ENCODE data around the gene CHCHD6.

Gene CHCHD6

GRCh38 chr3:126826693-126827092 is 122.7 kb downstream of the CHCHD6 start:
- DNase-seq (ENCODE audit: low read depth in 2 of 2): no peak

- no peak for DNase-seq (ENCODE audit: low read depth in 2 of 2)
These were observed 123.1 kb downstream of the CHCHD6 start for GRCh38 chr3:126827121-126827520.

- DNase-seq (ENCODE audit: low read depth in 2 of 2): no peak
These were observed 124.3 kb downstream of the CHCHD6 start for GRCh38 chr3:126828306-126828705.

- DNase-seq (ENCODE audit: low read depth in 2 of 2): no peak
These were observed 128.9 kb downstream of the CHCHD6 start for GRCh38 chr3:126832933-126833332.

GRCh38 chr3:126834596-126835471 is 130.8 kb downstream of the CHCHD6 start:
- DNase-seq (ENCODE audit: low read depth in 2 of 2): no peak

GRCh38 chr3:126835472-126836219 is 131.6 kb downstream of the CHCHD6 start:
- no peak for DNase-seq (ENCODE audit: low read depth in 2 of 2)

GRCh38 chr3:126836220-126836860 is 132.3 kb downstream of the CHCHD6 start:
- no peak for DNase-seq (ENCODE audit: low read depth in 2 of 2)

- DNase-seq (ENCODE audit: low read depth in 2 of 2): no peak
These were observed 133.7 kb downstream of the CHCHD6 start for GRCh38 chr3:126837773-126838172.

- no peak for DNase-seq (ENCODE audit: low read depth in 2 of 2)
These were observed 142.1 kb downstream of the CHCHD6 start for GRCh38 chr3:126845920-126846715.

GRCh38 chr3:126847061-126847460 is 143.0 kb downstream of the CHCHD6 start:
- DNase-seq (ENCODE audit: low read depth in 2 of 2): no peak

GRCh38 chr3:126848991-126849390 is 145.0 kb downstream of the CHCHD6 start:
- DNase-seq (ENCODE audit: low read depth in 2 of 2): no peak

- no peak for DNase-seq (ENCODE audit: low read depth in 2 of 2)
These were observed 145.7 kb downstream of the CHCHD6 start for GRCh38 chr3:126849768-126850167.

GRCh38 chr3:126850370-126851085 is 146.5 kb downstream of the CHCHD6 start:
- no peak for DNase-seq (ENCODE audit: low read depth in 2 of 2)

- no peak for DNase-seq (ENCODE audit: low read depth in 2 of 2)
These were observed 147.3 kb downstream of the CHCHD6 start for GRCh38 chr3:126851382-126851781.

GRCh38 chr3:126851934-126852333 is 147.9 kb downstream of the CHCHD6 start:
- DNase-seq (ENCODE audit: low read depth in 2 of 2): no peak

- no peak for DNase-seq (ENCODE audit: low read depth in 2 of 2)
These were observed 148.5 kb downstream of the CHCHD6 start for GRCh38 chr3:126852511-126852910.

- DNase-seq (ENCODE audit: low read depth in 2 of 2): no peak
These were observed 150.6 kb downstream of the CHCHD6 start for GRCh38 chr3:126854666-126855065.

- DNase-seq (ENCODE audit: low read depth in 2 of 2): no peak
These were observed 151.3 kb downstream of the CHCHD6 start for GRCh38 chr3:126855374-126855773.

- DNase-seq (ENCODE audit: low read depth in 2 of 2): no peak
These were observed 153.9 kb downstream of the CHCHD6 start for GRCh38 chr3:126857928-126858327.

- DNase-seq (ENCODE audit: low read depth in 2 of 2): no peak
These were observed 154.4 kb downstream of the CHCHD6 start for GRCh38 chr3:126858401-126858800.

GRCh38 chr3:126858887-126859286 is 154.8 kb downstream of the CHCHD6 start:
- no peak for DNase-seq (ENCODE audit: low read depth in 2 of 2)
